ENCODE data around the gene ATG2A. TPM values are rescaled to one million over a fixed set of nuclear protein-coding genes. Genes with fewer than 3 reads are reported as not detected.

The ATG2A gene
- total and polyA plus RNA-seq, 2 of the 8 experiments (the other 6 are each of a cell fraction or from before 2014, with no cell fraction given) = 12.1 to 22.1 TPM

- Histone ChIP-seq H3K18ac (ENCODE audit: extremely low read depth, low read length) (no peak overlapping the region), H3K9me3 (ENCODE audit: insufficient read depth in 2 of 2, low read depth in 1 of 2, low read length in 1 of 2) (no peaks in the 10 kb centered on the region), H2AFZ (ENCODE audit: low read length) (no peak overlapping the region), H3K23ac (ENCODE audit: insufficient read length) (no peak overlapping the region), H4K5ac (ENCODE audit: insufficient read length, low read depth, low read length) (no peak overlapping the region), H3K4me1 (replicated peaks in 1 of 4; ENCODE audit: control insufficient read depth in 3 of 4, insufficient read depth in 4 of 4, low read length in 3 of 4) (no peaks in the 10 kb centered on the region), H2BK12ac (ENCODE audit: low read depth, low read length) (no peak overlapping the region), H3K14ac (ENCODE audit: insufficient read length) (no peak overlapping the region), H2BK5ac (ENCODE audit: low read depth, low read length) (no peak overlapping the region), H3K23me2 (ENCODE audit: low read depth, low read length) (no peaks in the 10 kb centered on the region), H2BK20ac (ENCODE audit: low read length) (no peak overlapping the region), H4K8ac (ENCODE audit: extremely low read depth, insufficient read depth, low read length) (no peak overlapping the region), H3K36me3 (ENCODE audit: control insufficient read depth in 2 of 4, insufficient read depth in 4 of 4, low read length in 3 of 4) (peaks cover 0 to 11% (median 5%) of the 10 kb centered on the region in 4 experiments; a peak in 6 of 8 replicates), H3K27ac (ENCODE audit: low read depth, low read length) (no peak overlapping the region), H3K27me3 (replicated peaks in 1 of 4; ENCODE audit: control insufficient read depth in 3 of 4, extremely low read depth in 1 of 4, insufficient read depth in 3 of 4, low read length in 3 of 4) (no peaks in the 10 kb centered on the region), H3K9ac (replicated peaks in 1 of 4; ENCODE audit: extremely low read depth in 1 of 4, low read depth in 3 of 4, low read length in 3 of 4) (no peak overlapping the region), H4K91ac (replicated peaks; ENCODE audit: insufficient read length, low read length) (no peak overlapping the region), H3K56ac (replicated peaks; ENCODE audit: insufficient read length, low read depth, low read length) (no peak overlapping the region), H3K79me2 (ENCODE audit: control insufficient read depth in 1 of 2, insufficient read depth in 2 of 2, low read length in 2 of 2) (no peaks in the 10 kb centered on the region), H3K4me2 (ENCODE audit: insufficient read depth in 1 of 2, low read depth in 2 of 2, low read length in 2 of 2) (no peak overlapping the region), H2BK120ac (replicated peaks; ENCODE audit: low read depth, low read length) (no peak overlapping the region), H3K79me1 (ENCODE audit: low read depth, low read length) (no peaks in the 10 kb centered on the region), H4K20me1 (replicated peaks in 1 of 2; ENCODE audit: control insufficient read depth in 1 of 2, insufficient read depth in 2 of 2, low read length in 2 of 2) (peaks cover 0 to 3% of the 10 kb centered on the region in 2 experiments), H2AK5ac (ENCODE audit: low read depth, low read length) (no peak overlapping the region), H3K4ac (replicated peaks; ENCODE audit: insufficient read length, low read depth, low read length) (no peak overlapping the region), H2BK15ac (ENCODE audit: low read length) (no peak overlapping the region), H3K4me3 (ENCODE audit: extremely low read depth in 1 of 4, insufficient read depth in 2 of 4, low read depth in 3 of 4, low read length in 4 of 4) (no peak overlapping the region)
- WGBS, 2 experiments (ENCODE audit: extremely low coverage in 1 of 2, insufficient coverage in 1 of 2, insufficient read length in 1 of 2, insufficient replicate concordance in 2 of 2, low coverage in 1 of 2, low lambda C conversion rate in 2 of 2, missing lambda C conversion rate in 1 of 2) = 96% methylated on average over 17 of the region's 17 CpGs; no CpG with 5 or more reads in 1 of the 2 experiments
- DNase-seq (ENCODE audit: low read depth in 1 of 2, low spot score in 2 of 2) = no peak
- ChIA-PET CTCF (ENCODE audit: partially characterized antibody) (interaction anchor here (0.6 to 32.2 kb wide), 4 partner anchors 13 to 74 kb away, joined by 4 to 1058 read pairs (median 4); partner anchors contain the start of gene CDC42BPG), POLR2A (ENCODE audit: partially characterized antibody) (interaction anchor here (0.7 kb wide), 1 partner anchor 809 kb away, joined by 3 read pairs; no protein-coding TSS in a partner anchor)
- TF ChIP-seq JUN (IDR thresholded peaks at IDR 0.05; ENCODE audit: low read depth, low read length) (no peak), NANOG (IDR thresholded peaks at IDR 0.05; ENCODE audit: insufficient read depth, low read depth, low read length, poor library complexity, severe bottlenecking) (no peak), POLR2A (IDR thresholded peaks at IDR 0.05; ENCODE audit: control extremely low read depth in 1 of 2, low read depth in 2 of 2, low read length in 2 of 2) (no peak), KDM4A (IDR thresholded peaks at IDR 0.05; ENCODE audit: low read depth, low read length, severe bottlenecking) (no peak), HDAC6 (IDR thresholded peaks at IDR 0.05; ENCODE audit: low read depth, low read length) (no peak), SRF (IDR thresholded peaks at IDR 0.05; ENCODE audit: low read depth, low read length) (no peak)
- FAIRE-seq = no peak
Measured at GRCh38 chr11:64900774-64901173, 16.2 kb downstream of the ATG2A start.
